HepG2 (cell line): ENCODE data around the gene CSTF1. TPM values are rescaled to one million over a fixed set of nuclear protein-coding genes. Genes with fewer than 3 reads are reported as not detected.

Experiments
- ASH2L ChIP-seq: fragments of 300-600, 200-600 bp; sonication (generic); IDR thresholded peaks from 2 replicates; pipeline ENCODE4 v1.7.0; 2017; ENCODE audit warnings: low read depth, mild to moderate bottlenecking, moderate library complexity, mixed read lengths, low read length; ENCODE audit not compliant: insufficient read length
- CAMTA2 ChIP-seq: sonication (generic); formaldehyde crosslinking; IDR thresholded peaks from 2 replicates; pipeline ENCODE4 v1.4.0; 2020; ENCODE audit warnings: mild to moderate bottlenecking, missing genetic modification reagents, borderline replicate concordance
- KMT2B ChIP-seq: IDR thresholded peaks from 2 replicates; pipeline ENCODE4 v1.6.1; 2016; ENCODE audit warnings: missing genetic modification reagents, missing compliant biosample characterization
- NFYB ChIP-seq: sonication (generic); formaldehyde crosslinking; IDR thresholded peaks from 2 replicates; pipeline ENCODE4 v1.4.0; 2020; ENCODE audit warnings: missing genetic modification reagents
- NR1H2 ChIP-seq: sonication (generic); formaldehyde crosslinking; IDR thresholded peaks from 2 replicates; pipeline ENCODE4 v1.8.1; 2022; ENCODE audit warnings: low read depth, missing genetic modification reagents, borderline replicate concordance
- SIX4 ChIP-seq: sonication (generic); formaldehyde crosslinking; IDR thresholded peaks from 2 replicates; pipeline ENCODE4 v1.4.0; 2020; ENCODE audit warnings: missing genetic modification reagents
- SSRP1 ChIP-seq: IDR thresholded peaks from 2 replicates; pipeline ENCODE4 v1.6.1; 2016; ENCODE audit warnings: control low read depth
- ZEB1 ChIP-seq: IDR thresholded peaks from 2 replicates; pipeline ENCODE4 v1.6.1; 2012; ENCODE audit warnings: mild to moderate bottlenecking, low read depth, inconsistent platforms; ENCODE audit not compliant: insufficient replicate concordance
- ZKSCAN1 ChIP-seq: fragments of 150-350 bp; IDR thresholded peaks from 2 replicates; pipeline ENCODE4 v1.6.1; 2014; ENCODE audit warnings: low read length
- ZNF10 ChIP-seq: sonication (generic); formaldehyde crosslinking; IDR thresholded peaks from 2 replicates; pipeline ENCODE4 v1.4.0; 2020; ENCODE audit warnings: mild to moderate bottlenecking, low read depth, missing genetic modification reagents, borderline replicate concordance
- ZNF337 ChIP-seq: sonication (generic); formaldehyde crosslinking; IDR thresholded peaks from 2 replicates; pipeline ENCODE4 v1.5.1; 2020; ENCODE audit warnings: missing genetic modification reagents, low read depth, mild to moderate bottlenecking, borderline replicate concordance
- ZNF367 ChIP-seq: sonication (generic); formaldehyde crosslinking; IDR thresholded peaks from 2 replicates; pipeline ENCODE4 v1.4.0; 2020; ENCODE audit warnings: missing genetic modification reagents, borderline replicate concordance
- ZNF652 ChIP-seq: IDR thresholded peaks from 2 replicates; pipeline ENCODE4 v1.6.1; 2016; ENCODE audit warnings: low read depth, borderline replicate concordance
- ZNF674 ChIP-seq: sonication (generic); formaldehyde crosslinking; IDR thresholded peaks from 2 replicates; pipeline ENCODE4 v1.5.0; 2020; ENCODE audit warnings: low read depth, mild to moderate bottlenecking, missing genetic modification reagents
- ZNF713 ChIP-seq: sonication (generic); formaldehyde crosslinking; IDR thresholded peaks from 2 replicates; pipeline ENCODE4 v1.4.0; 2020; ENCODE audit warnings: mild to moderate bottlenecking, missing genetic modification reagents
- polyA plus RNA-seq, 8 experiments: library from polyadenylated mRNA; depleted of rRNA in 3 of 8; stranded (reverse) in 7 of 8; unstranded in 1 of 8; fragments of >200 nt; fragmentation: Illumina TruSeq in 4 of 8; extraction: Trizol in 4 of 8; gene quantifications; 2 replicates each; pipeline versions ENCODE4 v1.2.1 to v1.2.3, GENCODE V29; 2011 to 2016; ENCODE audit warnings: low read depth in 4 of 8, missing spikeins in 1 of 8, mixed read lengths in 1 of 8; ENCODE audit not compliant: insufficient read depth in 1 of 8
- total RNA-seq, 5 experiments: library from RNA; depleted of rRNA; stranded (reverse); fragments of >200 nt; fragmentation: Illumina TruSeq; extraction: Trizol; gene quantifications; 2 replicates each; pipeline ENCODE4 v1.2.3, GENCODE V29; 2016; ENCODE audit warnings: low read depth in 1 of 5
- TF ChIP-seq, protein P1 (sequence below): sonication (generic); formaldehyde crosslinking; IDR thresholded peaks from 2 replicates; pipeline ENCODE4 v1.5.1; 2020; ENCODE audit warnings: missing genetic modification reagents, mild to moderate bottlenecking, borderline replicate concordance
- TF ChIP-seq, protein P2 (sequence below): sonication (generic); formaldehyde crosslinking; IDR thresholded peaks from 2 replicates; pipeline ENCODE4 v1.4.0; 2020; ENCODE audit warnings: missing genetic modification reagents, borderline replicate concordance
- TF ChIP-seq, protein P3 (sequence below): sonication (generic); formaldehyde crosslinking; IDR thresholded peaks from 2 replicates; pipeline ENCODE4 v1.5.0; 2020; ENCODE audit warnings: mild to moderate bottlenecking, missing genetic modification reagents
- TF ChIP-seq, protein P4 (sequence below): sonication (generic); formaldehyde crosslinking; IDR thresholded peaks from 2 replicates; pipeline ENCODE4 v1.4.0; 2020; ENCODE audit warnings: low read depth, mild to moderate bottlenecking, missing genetic modification reagents
- TF ChIP-seq, protein P5 (sequence below): sonication (generic); formaldehyde crosslinking; IDR thresholded peaks from 2 replicates; pipeline ENCODE4 v1.5.1; 2020; ENCODE audit warnings: mild to moderate bottlenecking, missing genetic modification reagents, borderline replicate concordance

CSTF1 gene
- total and polyA plus RNA-seq, 2 of the 13 experiments (the other 11 are each of a cell fraction or from before 2014, with no cell fraction given): 70.9 to 100 TPM

DNA sequence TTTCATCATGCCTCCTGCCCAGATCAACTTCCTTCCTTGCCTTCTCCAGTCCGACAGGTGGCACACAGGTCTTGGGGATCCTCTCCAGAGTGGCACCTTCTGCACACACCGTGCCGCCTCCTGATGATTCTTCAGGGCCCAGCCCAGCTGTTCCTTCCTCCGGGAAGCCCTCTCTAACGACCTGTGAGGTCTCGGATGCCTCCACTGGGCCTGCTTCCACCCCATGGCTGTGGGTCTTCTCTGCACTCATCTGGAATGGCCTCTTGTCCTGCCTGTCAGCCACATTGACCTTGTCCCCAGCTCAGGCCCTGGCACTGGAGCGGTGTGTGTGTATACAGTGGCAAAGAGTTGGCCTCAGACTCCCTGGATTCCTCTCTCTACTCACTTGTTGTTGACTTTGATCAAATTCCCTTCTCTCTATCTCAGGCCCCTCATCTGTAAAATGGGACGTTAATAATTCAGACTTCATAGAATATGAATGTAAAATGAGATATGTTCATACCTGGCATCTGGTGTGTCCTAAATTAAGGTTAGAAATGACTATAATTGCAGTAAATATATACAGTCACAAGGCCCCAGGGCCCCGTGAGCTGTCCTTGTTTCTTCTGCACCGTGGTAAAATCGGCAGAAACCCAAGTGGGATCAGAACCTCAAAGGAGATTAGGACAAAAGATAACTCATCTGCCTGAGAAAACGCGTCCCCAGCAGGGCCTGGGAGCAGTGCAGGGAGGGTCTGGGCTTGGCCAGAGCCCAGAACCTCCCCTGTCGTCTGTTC is 32.1 kb upstream of the CSTF1 start (continued):
- TF ChIP-seq CAMTA2 (CRISPR knock-in tag): 0 out of 2 replicates have a peak, but pooled peaks have one; percentile 19
- TF ChIP-seq, protein P1, sequence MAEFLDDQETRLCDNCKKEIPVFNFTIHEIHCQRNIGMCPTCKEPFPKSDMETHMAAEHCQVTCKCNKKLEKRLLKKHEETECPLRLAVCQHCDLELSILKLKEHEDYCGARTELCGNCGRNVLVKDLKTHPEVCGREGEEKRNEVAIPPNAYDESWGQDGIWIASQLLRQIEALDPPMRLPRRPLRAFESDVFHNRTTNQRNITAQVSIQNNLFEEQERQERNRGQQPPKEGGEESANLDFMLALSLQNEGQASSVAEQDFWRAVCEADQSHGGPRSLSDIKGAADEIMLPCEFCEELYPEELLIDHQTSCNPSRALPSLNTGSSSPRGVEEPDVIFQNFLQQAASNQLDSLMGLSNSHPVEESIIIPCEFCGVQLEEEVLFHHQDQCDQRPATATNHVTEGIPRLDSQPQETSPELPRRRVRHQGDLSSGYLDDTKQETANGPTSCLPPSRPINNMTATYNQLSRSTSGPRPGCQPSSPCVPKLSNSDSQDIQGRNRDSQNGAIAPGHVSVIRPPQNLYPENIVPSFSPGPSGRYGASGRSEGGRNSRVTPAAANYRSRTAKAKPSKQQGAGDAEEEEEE (CRISPR knock-in tag): no peak
- no peak for TF ChIP-seq ZNF652
- no peak for TF ChIP-seq ZEB1
- 0 out of 2 replicates have a peak, but pooled peaks have one; percentile 41 for TF ChIP-seq ZKSCAN1
- TF ChIP-seq, protein P2, sequence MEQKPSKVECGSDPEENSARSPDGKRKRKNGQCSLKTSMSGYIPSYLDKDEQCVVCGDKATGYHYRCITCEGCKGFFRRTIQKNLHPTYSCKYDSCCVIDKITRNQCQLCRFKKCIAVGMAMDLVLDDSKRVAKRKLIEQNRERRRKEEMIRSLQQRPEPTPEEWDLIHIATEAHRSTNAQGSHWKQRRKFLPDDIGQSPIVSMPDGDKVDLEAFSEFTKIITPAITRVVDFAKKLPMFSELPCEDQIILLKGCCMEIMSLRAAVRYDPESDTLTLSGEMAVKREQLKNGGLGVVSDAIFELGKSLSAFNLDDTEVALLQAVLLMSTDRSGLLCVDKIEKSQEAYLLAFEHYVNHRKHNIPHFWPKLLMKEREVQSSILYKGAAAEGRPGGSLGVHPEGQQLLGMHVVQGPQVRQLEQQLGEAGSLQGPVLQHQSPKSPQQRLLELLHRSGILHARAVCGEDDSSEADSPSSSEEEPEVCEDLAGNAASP (CRISPR knock-in tag): peak; percentile 84; the same call in 1 of the 2 replicates
- TF ChIP-seq SIX4 (CRISPR knock-in tag): no peak
- TF ChIP-seq ZNF367 (CRISPR knock-in tag): no peak; the same call in 1 of the 2 replicates
- TF ChIP-seq ASH2L: peak; percentile 72
- TF ChIP-seq, protein P3, sequence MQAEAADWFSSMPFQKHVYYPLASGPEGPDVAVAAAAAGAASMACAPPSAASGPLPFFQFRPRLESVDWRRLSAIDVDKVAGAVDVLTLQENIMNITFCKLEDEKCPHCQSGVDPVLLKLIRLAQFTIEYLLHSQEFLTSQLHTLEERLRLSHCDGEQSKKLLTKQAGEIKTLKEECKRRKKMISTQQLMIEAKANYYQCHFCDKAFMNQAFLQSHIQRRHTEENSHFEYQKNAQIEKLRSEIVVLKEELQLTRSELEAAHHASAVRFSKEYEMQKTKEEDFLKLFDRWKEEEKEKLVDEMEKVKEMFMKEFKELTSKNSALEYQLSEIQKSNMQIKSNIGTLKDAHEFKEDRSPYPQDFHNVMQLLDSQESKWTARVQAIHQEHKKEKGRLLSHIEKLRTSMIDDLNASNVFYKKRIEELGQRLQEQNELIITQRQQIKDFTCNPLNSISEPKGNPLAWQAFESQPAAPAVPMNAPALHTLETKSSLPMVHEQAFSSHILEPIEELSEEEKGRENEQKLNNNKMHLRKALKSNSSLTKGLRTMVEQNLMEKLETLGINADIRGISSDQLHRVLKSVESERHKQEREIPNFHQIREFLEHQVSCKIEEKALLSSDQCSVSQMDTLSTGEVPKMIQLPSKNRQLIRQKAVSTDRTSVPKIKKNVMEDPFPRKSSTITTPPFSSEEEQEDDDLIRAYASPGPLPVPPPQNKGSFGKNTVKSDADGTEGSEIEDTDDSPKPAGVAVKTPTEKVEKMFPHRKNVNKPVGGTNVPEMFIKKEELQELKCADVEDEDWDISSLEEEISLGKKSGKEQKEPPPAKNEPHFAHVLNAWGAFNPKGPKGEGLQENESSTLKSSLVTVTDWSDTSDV (CRISPR knock-in tag): no peak; the same call in 1 of the 2 replicates
- TF ChIP-seq ZNF674 (CRISPR knock-in tag): no peak
- TF ChIP-seq ZNF10 (CRISPR knock-in tag): no peak
- no peak for TF ChIP-seq NR1H2 (CRISPR knock-in tag)
- TF ChIP-seq, protein P4, sequence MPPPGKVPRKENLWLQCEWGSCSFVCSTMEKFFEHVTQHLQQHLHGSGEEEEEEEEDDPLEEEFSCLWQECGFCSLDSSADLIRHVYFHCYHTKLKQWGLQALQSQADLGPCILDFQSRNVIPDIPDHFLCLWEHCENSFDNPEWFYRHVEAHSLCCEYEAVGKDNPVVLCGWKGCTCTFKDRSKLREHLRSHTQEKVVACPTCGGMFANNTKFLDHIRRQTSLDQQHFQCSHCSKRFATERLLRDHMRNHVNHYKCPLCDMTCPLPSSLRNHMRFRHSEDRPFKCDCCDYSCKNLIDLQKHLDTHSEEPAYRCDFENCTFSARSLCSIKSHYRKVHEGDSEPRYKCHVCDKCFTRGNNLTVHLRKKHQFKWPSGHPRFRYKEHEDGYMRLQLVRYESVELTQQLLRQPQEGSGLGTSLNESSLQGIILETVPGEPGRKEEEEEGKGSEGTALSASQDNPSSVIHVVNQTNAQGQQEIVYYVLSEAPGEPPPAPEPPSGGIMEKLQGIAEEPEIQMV (CRISPR knock-in tag): no peak
- TF ChIP-seq NFYB: no peak
- TF ChIP-seq, protein P5, sequence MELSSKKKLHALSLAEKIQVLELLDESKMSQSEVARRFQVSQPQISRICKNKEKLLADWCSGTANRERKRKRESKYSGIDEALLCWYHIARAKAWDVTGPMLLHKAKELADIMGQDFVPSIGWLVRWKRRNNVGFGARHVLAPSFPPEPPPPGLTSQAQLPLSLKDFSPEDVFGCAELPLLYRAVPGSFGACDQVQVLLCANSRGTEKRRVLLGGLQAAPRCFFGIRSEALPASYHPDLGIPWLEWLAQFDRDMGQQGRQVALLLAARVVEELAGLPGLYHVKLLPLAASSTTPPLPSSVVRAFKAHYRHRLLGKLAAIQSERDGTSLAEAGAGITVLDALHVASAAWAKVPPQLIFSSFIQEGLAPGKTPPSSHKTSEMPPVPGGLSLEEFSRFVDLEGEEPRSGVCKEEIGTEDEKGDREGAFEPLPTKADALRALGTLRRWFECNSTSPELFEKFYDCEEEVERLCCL: no peak; the same call in 1 of the 2 replicates
- 0 out of 2 replicates have a peak, but pooled peaks have one; percentile 23 for TF ChIP-seq ZNF713 (CRISPR knock-in tag)
- no peak for TF ChIP-seq KMT2B (CRISPR knock-in tag)
- TF ChIP-seq SSRP1 (CRISPR knock-in tag): no peak; the same call in 1 of the 2 replicates
- no peak for TF ChIP-seq ZNF337 (CRISPR knock-in tag)
